GM19099 (cell line): Measurements from ENCODE around the gene RBPJ.

Source experiments
- POLR2A ChIP-seq: IDR thresholded peaks from 3 replicates; pipeline ENCODE4 v1.6.1; 2011; ENCODE audit warnings: low read depth; ENCODE audit not compliant: insufficient read length; ENCODE audit errors: extremely low read depth

The RBPJ gene

GRCh38 chr4:26320538-26321372 is at the start of gene RBPJ:
TSS of gene RBPJ (plus strand) at chr4:26321014. CDS start at chr4:26321029, 15 bp downstream.
- TF ChIP-seq POLR2A = peak; percentile 54

GRCh38 chr4:26271703-26272102 is 49.1 kb upstream of the RBPJ start:
- TF ChIP-seq POLR2A = no peak

- no peak for TF ChIP-seq POLR2A
These were observed 47.9 kb upstream of the RBPJ start for GRCh38 chr4:26272654-26273615.

GRCh38 chr4:26273616-26273980 is 47.2 kb upstream of the RBPJ start:
- TF ChIP-seq POLR2A = no peak

GRCh38 chr4:26275281-26275680 is 45.5 kb upstream of the RBPJ start:
- TF ChIP-seq POLR2A = no peak

GRCh38 chr4:26279446-26279845 is 41.4 kb upstream of the RBPJ start:
- TF ChIP-seq POLR2A = no peak

- no peak for TF ChIP-seq POLR2A
These were observed 38.9 kb upstream of the RBPJ start for GRCh38 chr4:26281881-26282280.

GRCh38 chr4:26284536-26284935 is 36.3 kb upstream of the RBPJ start:
- no peak for TF ChIP-seq POLR2A

- TF ChIP-seq POLR2A = no peak
These were observed 35.5 kb upstream of the RBPJ start for GRCh38 chr4:26285272-26285671.

- TF ChIP-seq POLR2A = no peak
These were observed 33.1 kb upstream of the RBPJ start for GRCh38 chr4:26287756-26288155.

- TF ChIP-seq POLR2A = no peak
These were observed 32.4 kb upstream of the RBPJ start for GRCh38 chr4:26288355-26288909.

GRCh38 chr4:26289401-26289800 is 31.4 kb upstream of the RBPJ start:
- no peak for TF ChIP-seq POLR2A

- no peak for TF ChIP-seq POLR2A
These were observed 30.5 kb upstream of the RBPJ start for GRCh38 chr4:26290321-26290720.

- no peak for TF ChIP-seq POLR2A
These were observed 25.9 kb upstream of the RBPJ start for GRCh38 chr4:26294904-26295303.

- TF ChIP-seq POLR2A = no peak
These were observed 24.8 kb upstream of the RBPJ start for GRCh38 chr4:26296021-26296420.
